Caco-2 (cell line): ENCODE data around the gene HOXC13. TPM values are rescaled to one million over a fixed set of nuclear protein-coding genes. Genes with fewer than 3 reads are reported as not detected.

Experiments
- BruUV-seq: library from RNA; stranded (reverse); fragments of 400-500 nt; replicated peaks from 2 replicates; lab custom pipeline; 2021; lab: Mats Ljungman, UMichigan
- CTCF ChIA-PET: fragments of 300-600 bp; sonication (Branson Sonifier 250); formaldehyde crosslinking; loops from one replicate; lab custom pipeline; 2022; ENCODE audit warnings: antibody characterized with exemption; lab: Charles Lee
- POLR2A ChIA-PET: fragments of 300-600 bp; sonication (Branson Sonifier 250); formaldehyde crosslinking; loops from one replicate; lab custom pipeline; 2022; ENCODE audit warnings: antibody characterized with exemption; lab: Charles Lee
- DNase-seq, 2 experiments: peaks; one replicate each; pipeline versions ENCODE4 v3.0.0 to v3.0.0-alpha.2; 2020 to 2022
- H3K27me3 ChIP-seq: replicated peaks from 2 replicates; pipeline ENCODE4 v1.6.0; 2011; ENCODE audit warnings: low read length; ENCODE audit not compliant: control insufficient read depth, insufficient read depth
- H3K36me3 ChIP-seq: 2 replicates; pipeline ENCODE4 v1.5.1; 2011; ENCODE audit warnings: low read length; ENCODE audit not compliant: control insufficient read depth, insufficient read depth
- H3K4me1 ChIP-seq: fragments of 250-450 bp; sonication (Bioruptor Pico); 2 replicates; pipeline ENCODE4 v1.5.1; 2020; ENCODE audit warnings: mild to moderate bottlenecking
- H3K4me3 ChIP-seq: 2 replicates; pipeline ENCODE4 v1.5.1; 2011; ENCODE audit warnings: low read depth, mild to moderate bottlenecking, control low read depth, low read length
- H3K9me3 ChIP-seq: fragments of 250-450 bp; sonication (Bioruptor Pico); 2 replicates; pipeline ENCODE4 v1.5.1; 2020; ENCODE audit warnings: mild to moderate bottlenecking, moderate library complexity
- H3K27ac Mint-ChIP-seq: one replicate; pipeline ENCODE4 v1.8.0; 2022; ENCODE audit warnings: mixed read lengths; ENCODE audit not compliant: unreplicated experiment
- H3K27me3 Mint-ChIP-seq: one replicate; pipeline ENCODE4 v1.8.0; 2022; ENCODE audit warnings: mixed read lengths; ENCODE audit not compliant: insufficient read depth, unreplicated experiment
- H3K36me3 Mint-ChIP-seq: one replicate; pipeline ENCODE4 v1.8.0; 2022; ENCODE audit warnings: mild to moderate bottlenecking, mixed read lengths; ENCODE audit not compliant: insufficient read depth, unreplicated experiment
- H3K4me1 Mint-ChIP-seq: one replicate; pipeline ENCODE4 v1.8.0; 2022; ENCODE audit warnings: low read depth, mixed read lengths; ENCODE audit not compliant: unreplicated experiment
- H3K4me3 Mint-ChIP-seq: one replicate; pipeline ENCODE4 v1.8.0; 2022; ENCODE audit warnings: mild to moderate bottlenecking, moderate library complexity, mixed read lengths; ENCODE audit not compliant: unreplicated experiment
- H3K9me3 Mint-ChIP-seq: one replicate; pipeline ENCODE4 v1.8.0; 2022; ENCODE audit warnings: mixed read lengths; ENCODE audit not compliant: unreplicated experiment
- CTCF ChIP-seq, 2 experiments: fragments of 200-600 bp in 1 of 2; IDR thresholded peaks; 1 replicate in 1 of 2; 2 replicates in 1 of 2; pipeline versions ENCODE4 v1.5.1 to v1.8.0; 2011 to 2022; ENCODE audit warnings: antibody characterized with exemption in 1 of 2, control low read depth in 1 of 2, inconsistent platforms in 1 of 2, low read depth in 1 of 2, low read length in 1 of 2, mild to moderate bottlenecking in 1 of 2, moderate library complexity in 1 of 2; ENCODE audit not compliant: insufficient read depth in 1 of 2, severe bottlenecking in 1 of 2, unreplicated experiment in 1 of 2
- intact Hi-C: fragments of 100-400 bp; cut with micrococcal nuclease; formaldehyde crosslinking; loops from one replicate; pipeline ENCODE4 v1.10.0; 2022; ENCODE audit not compliant: unreplicated experiment
- total RNA-seq: library from RNA; stranded (reverse); gene quantifications from 2 replicates; pipeline ENCODE4 v1.2.3, GENCODE V29; 2022

Gene HOXC13
- total RNA-seq, 1 experiment from 2014 or later = 6.4 TPM

- intact Hi-C loops = loop anchor here (1.0 kb wide), 1 partner anchor 215 kb away; no protein-coding TSS in a partner anchor
- Mint-ChIP-seq H3K4me3 (peak overlapping the region; percentile 48), H3K4me1 (peaks cover 28% of the 10 kb centered on the region)
These were observed 47.5 kb downstream of the HOXC13 start for GRCh38 chr12:53985994-53986685.

GRCh38 chr12:53986686-53987483, 48.3 kb downstream of the HOXC13 start:
- Mint-ChIP-seq H3K9me3 (no peaks in the 10 kb centered on the region), H3K27ac (no peak overlapping the region), H3K27me3 (no peaks in the 10 kb centered on the region), H3K36me3 (peaks cover 9% of the 10 kb centered on the region), H3K4me3 (no peak overlapping the region), H3K4me1 (peaks cover 28% of the 10 kb centered on the region)
- peaks cover 42% of the 10 kb centered on the region for H3K4me1 ChIP-seq
- TF ChIP-seq CTCF (IDR thresholded peaks at IDR 0.05; ENCODE audit: insufficient read depth in 1 of 2, low read depth in 1 of 2, low read length in 1 of 2, severe bottlenecking in 1 of 2, unreplicated experiment in 1 of 2) = no peak
- CTCF ChIA-PET = interaction anchor here (1.2 to 2.4 kb wide), 4 partner anchors 10 to 221 kb away, joined by 4 to 15 read pairs (median 8); partner anchors contain the start of gene HOXC13
- POLR2A ChIA-PET = no interaction called here
- BruUV-seq = no TSS peak
- intact Hi-C loops = no loop called here
- H3K36me3 ChIP-seq = no peaks in the 10 kb centered on the region; the same call in 1 of the 2 replicates
- H3K27me3 ChIP-seq = no peaks in the 10 kb centered on the region
- no peak for DNase-seq
- no peaks in the 10 kb centered on the region for H3K9me3 ChIP-seq
- H3K4me3 ChIP-seq = no peak overlapping the region

More at GRCh38 chr12:53985994-53986685, 47.5 kb downstream of the HOXC13 start:
- POLR2A ChIA-PET = no interaction called here
- CTCF ChIA-PET = interaction anchor here (1.9 to 2.4 kb wide), 2 partner anchors 48 to 222 kb away, joined by 8 to 15 read pairs; partner anchors contain the start of gene HOXC13
- Mint-ChIP-seq H3K27me3 (no peaks in the 10 kb centered on the region), H3K27ac (no peak overlapping the region), H3K9me3 (no peaks in the 10 kb centered on the region), H3K36me3 (peaks cover 9% of the 10 kb centered on the region)
- H3K27me3 ChIP-seq = no peaks in the 10 kb centered on the region
- H3K4me3 ChIP-seq = no peak overlapping the region
- H3K36me3 ChIP-seq = no peaks in the 10 kb centered on the region; the same call in 1 of the 2 replicates
- BruUV-seq = no TSS peak
- H3K9me3 ChIP-seq = no peaks in the 10 kb centered on the region
- TF ChIP-seq CTCF (IDR thresholded peaks at IDR 0.05; ENCODE audit: insufficient read depth in 1 of 2, low read depth in 1 of 2, low read length in 1 of 2, severe bottlenecking in 1 of 2, unreplicated experiment in 1 of 2) = no peak
- no peak for DNase-seq
- H3K4me1 ChIP-seq = peaks cover 42% of the 10 kb centered on the region

- H3K9me3 ChIP-seq = no peaks in the 10 kb centered on the region
- DNase-seq = no peak
- Mint-ChIP-seq H3K27me3 (no peaks in the 10 kb centered on the region), H3K4me3 (no peak overlapping the region), H3K27ac (no peak overlapping the region), H3K36me3 (peaks cover 9% of the 10 kb centered on the region), H3K4me1 (peaks cover 28% of the 10 kb centered on the region), H3K9me3 (no peaks in the 10 kb centered on the region)
- H3K4me1 ChIP-seq = peaks cover 42% of the 10 kb centered on the region
- TF ChIP-seq CTCF (IDR thresholded peaks at IDR 0.05; ENCODE audit: insufficient read depth in 1 of 2, low read depth in 1 of 2, low read length in 1 of 2, severe bottlenecking in 1 of 2, unreplicated experiment in 1 of 2) = no peak
- H3K36me3 ChIP-seq = no peaks in the 10 kb centered on the region
- H3K27me3 ChIP-seq = no peaks in the 10 kb centered on the region
- ChIA-PET CTCF (interaction anchor here (0.5 to 1.9 kb wide), 15 partner anchors 9 to 1694 kb away, joined by 3 to 8 read pairs (median 4); partner anchors contain the start of gene HOXC8), POLR2A (interaction anchor here (0.6 kb wide), 1 partner anchor 186 kb away, joined by 8 read pairs; no protein-coding TSS in a partner anchor)
- intact Hi-C loops = loop anchor here (2.0 kb wide), 1 partner anchor 221 kb away; no protein-coding TSS in a partner anchor
- H3K4me3 ChIP-seq = no peak overlapping the region
- BruUV-seq = no TSS peak
These were observed 49.2 kb downstream of the HOXC13 start for GRCh38 chr12:53987787-53988230.
